Measurements from ENCODE around the gene SLC19A1. TPM values are rescaled to one million over a fixed set of nuclear protein-coding genes. Genes with fewer than 3 reads are reported as not detected.
A peak's percentile ranks its signal among the peaks of the same experiment; 100 is the strongest.

Gene SLC19A1
- total RNA-seq, 5 donors from 2014 or later (not counting 1 experiment from before 2014, with no cell fraction given): 10.4 to 19.2 (median 16.4) TPM

GRCh38 chr21:45535341-45536081, 6.7 kb downstream of the SLC19A1 start:
- POLR2A ChIA-PET: interaction anchor here in 1 of 2 donors (0.6 kb wide), 1 partner anchor 742 kb away, joined by 3 read pairs; no protein-coding TSS in a partner anchor
- no peaks in the 10 kb centered on the region for H3K27me3 Mint-ChIP-seq
- no peaks in the 10 kb centered on the region for H3K9me3 Mint-ChIP-seq
- Histone ChIP-seq H3K9me3 (no peaks in the 10 kb centered on the region), H3K4me1 (ENCODE audit: control insufficient read depth in 1 of 2, extremely low read depth in 1 of 2, insufficient read depth in 2 of 2, low read length in 2 of 2) (peaks cover 8 to 21% of the 10 kb centered on the region in 2 experiments), H3K27ac (ENCODE audit: low read length) (no peak overlapping the region), H3K27me3 (replicated peaks in 1 of 2; ENCODE audit: control insufficient read depth in 2 of 2, extremely low read depth in 1 of 2, insufficient read depth in 2 of 2, low read length in 1 of 2) (no peaks in the 10 kb centered on the region), H3K36me3 (ENCODE audit: control insufficient read depth in 2 of 2, extremely low read depth in 1 of 2, insufficient read depth in 1 of 2, low read length in 1 of 2) (peaks cover 1 to 6% of the 10 kb centered on the region in 2 donors), H3K4me3 (ENCODE audit: control insufficient read depth in 1 of 2, extremely low read depth in 1 of 2, low read length in 1 of 2) (no peak overlapping the region)
- WGBS (ENCODE audit: insufficient coverage): 69% methylated on average over 33 of the region's 34 CpGs
- H3K4me1 Mint-ChIP-seq: peaks cover 14 to 29% (median 17%) of the 10 kb centered on the region in 3 donors
- no peak overlapping the region for H3K4me3 Mint-ChIP-seq
- DNase-seq: no peak
- H3K27ac Mint-ChIP-seq: no peak overlapping the region
- CTCF ChIA-PET: interaction anchor here in 1 of 2 donors (0.5 kb wide), 1 partner anchor 251 kb away, joined by 3 read pairs; no protein-coding TSS in a partner anchor
- peaks cover 3% of the 10 kb centered on the region for H3K36me3 Mint-ChIP-seq
- no peak for ATAC-seq (replicated peaks in 1 of 4)

GRCh38 chr21:45534636-45535331, 7.5 kb downstream of the SLC19A1 start:
- no peaks in the 10 kb centered on the region for H3K27me3 ChIP-seq (replicated peaks in 1 of 2; ENCODE audit: control insufficient read depth in 2 of 2, extremely low read depth in 1 of 2, insufficient read depth in 2 of 2, low read length in 1 of 2)
- ATAC-seq (replicated peaks in 1 of 4): no peak
- Mint-ChIP-seq H3K9me3 (no peaks in the 10 kb centered on the region), H3K4me3 (no peak overlapping the region), H3K36me3 (peaks cover 3% of the 10 kb centered on the region), H3K27me3 (no peaks in the 10 kb centered on the region), H3K4me1 (peaks cover 13 to 28% (median 14%) of the 10 kb centered on the region in 3 donors), H3K27ac (no peak overlapping the region)
- H3K4me3 ChIP-seq (ENCODE audit: control insufficient read depth in 1 of 2, extremely low read depth in 1 of 2, low read length in 1 of 2): no peak overlapping the region
- 92% methylated on average over 23 of the region's 28 CpGs for WGBS (ENCODE audit: insufficient coverage)
- peaks cover 6 to 7% of the 10 kb centered on the region in 2 donors for H3K36me3 ChIP-seq (ENCODE audit: control insufficient read depth in 2 of 2, extremely low read depth in 1 of 2, insufficient read depth in 1 of 2, low read length in 1 of 2)
- H3K9me3 ChIP-seq: no peaks in the 10 kb centered on the region
- H3K4me1 ChIP-seq (ENCODE audit: control insufficient read depth in 1 of 2, extremely low read depth in 1 of 2, insufficient read depth in 2 of 2, low read length in 2 of 2): peaks cover 6 to 21% of the 10 kb centered on the region in 2 experiments
- DNase-seq: no peak
- CTCF ChIA-PET: no interaction called here
- POLR2A ChIA-PET: interaction anchor here in 1 of 2 donors (0.6 kb wide), 1 partner anchor 741 kb away, joined by 3 read pairs; no protein-coding TSS in a partner anchor
- H3K27ac ChIP-seq (ENCODE audit: low read length): no peak overlapping the region

GRCh38 chr21:45533846-45534635, 8.2 kb downstream of the SLC19A1 start:
- Histone ChIP-seq H3K27me3 (replicated peaks in 1 of 2; ENCODE audit: control insufficient read depth in 2 of 2, extremely low read depth in 1 of 2, insufficient read depth in 2 of 2, low read length in 1 of 2) (no peaks in the 10 kb centered on the region), H3K9me3 (no peaks in the 10 kb centered on the region), H3K27ac (ENCODE audit: low read length) (no peak overlapping the region), H3K36me3 (ENCODE audit: control insufficient read depth in 2 of 2, extremely low read depth in 1 of 2, insufficient read depth in 1 of 2, low read length in 1 of 2) (peaks cover 9 to 13% of the 10 kb centered on the region in 2 donors), H3K4me3 (ENCODE audit: control insufficient read depth in 1 of 2, extremely low read depth in 1 of 2, low read length in 1 of 2) (no peak overlapping the region), H3K4me1 (ENCODE audit: control insufficient read depth in 1 of 2, extremely low read depth in 1 of 2, insufficient read depth in 2 of 2, low read length in 2 of 2) (peaks cover 6 to 21% of the 10 kb centered on the region in 2 experiments)
- H3K27me3 Mint-ChIP-seq: no peaks in the 10 kb centered on the region
- ChIA-PET CTCF (no interaction called here), POLR2A (no interaction called here)
- 97% methylated on average over 19 of the region's 20 CpGs for WGBS (ENCODE audit: insufficient coverage)
- peaks cover 3% of the 10 kb centered on the region for H3K36me3 Mint-ChIP-seq
- ATAC-seq (replicated peaks in 1 of 4): no peak
- H3K4me3 Mint-ChIP-seq: no peak overlapping the region
- no peak overlapping the region for H3K27ac Mint-ChIP-seq
- H3K4me1 Mint-ChIP-seq: peaks cover 13 to 28% (median 13%) of the 10 kb centered on the region in 3 donors
- DNase-seq: no peak
- no peaks in the 10 kb centered on the region for H3K9me3 Mint-ChIP-seq

- DNase-seq: no peak
- no peak overlapping the region for H3K4me3 Mint-ChIP-seq
- Histone ChIP-seq H3K27me3 (replicated peaks in 1 of 2; ENCODE audit: control insufficient read depth in 2 of 2, extremely low read depth in 1 of 2, insufficient read depth in 2 of 2, low read length in 1 of 2) (no peaks in the 10 kb centered on the region), H3K9me3 (no peaks in the 10 kb centered on the region), H3K36me3 (ENCODE audit: control insufficient read depth in 2 of 2, extremely low read depth in 1 of 2, insufficient read depth in 1 of 2, low read length in 1 of 2) (peaks cover 14 to 16% of the 10 kb centered on the region in 2 donors), H3K27ac (ENCODE audit: low read length) (no peak overlapping the region), H3K4me3 (ENCODE audit: control insufficient read depth in 1 of 2, extremely low read depth in 1 of 2, low read length in 1 of 2) (no peak overlapping the region), H3K4me1 (ENCODE audit: control insufficient read depth in 1 of 2, extremely low read depth in 1 of 2, insufficient read depth in 2 of 2, low read length in 2 of 2) (peaks cover 6 to 21% of the 10 kb centered on the region in 2 experiments)
- CTCF ChIA-PET: no interaction called here
- 84% methylated on average over 12 of the region's 12 CpGs for WGBS (ENCODE audit: insufficient coverage)
- no peaks in the 10 kb centered on the region for H3K9me3 Mint-ChIP-seq
- ATAC-seq (replicated peaks in 1 of 4): peak in 1 of 4 experiments; percentile 8
- H3K36me3 Mint-ChIP-seq: peaks cover 3% of the 10 kb centered on the region
- POLR2A ChIA-PET: no interaction called here
- H3K27ac Mint-ChIP-seq: peak overlapping the region in 1 of 2 donors; percentile 92
- peaks cover 13 to 28% (median 13%) of the 10 kb centered on the region in 3 donors for H3K4me1 Mint-ChIP-seq
- no peaks in the 10 kb centered on the region for H3K27me3 Mint-ChIP-seq
Measured at GRCh38 chr21:45533361-45533845, 8.8 kb downstream of the SLC19A1 start.

- Histone ChIP-seq H3K9me3 (no peaks in the 10 kb centered on the region), H3K36me3 (ENCODE audit: control insufficient read depth in 2 of 2, extremely low read depth in 1 of 2, insufficient read depth in 1 of 2, low read length in 1 of 2) (peaks cover 14 to 17% of the 10 kb centered on the region in 2 donors), H3K4me3 (ENCODE audit: control insufficient read depth in 1 of 2, extremely low read depth in 1 of 2, low read length in 1 of 2) (no peak overlapping the region), H3K27me3 (replicated peaks in 1 of 2; ENCODE audit: control insufficient read depth in 2 of 2, extremely low read depth in 1 of 2, insufficient read depth in 2 of 2, low read length in 1 of 2) (no peaks in the 10 kb centered on the region), H3K4me1 (ENCODE audit: control insufficient read depth in 1 of 2, extremely low read depth in 1 of 2, insufficient read depth in 2 of 2, low read length in 2 of 2) (peaks cover 6 to 21% of the 10 kb centered on the region in 2 experiments), H3K27ac (ENCODE audit: low read length) (no peak overlapping the region)
- peak in 2 of 4 experiments; percentile 32 to 47 for ATAC-seq (replicated peaks in 1 of 4)
- CTCF ChIA-PET: no interaction called here
- Mint-ChIP-seq H3K36me3 (peaks cover 7% of the 10 kb centered on the region), H3K9me3 (no peaks in the 10 kb centered on the region), H3K27me3 (no peaks in the 10 kb centered on the region), H3K4me1 (peaks cover 13 to 28% (median 13%) of the 10 kb centered on the region in 3 donors), H3K4me3 (peak overlapping the region in 1 of 3 donors; percentile 77), H3K27ac (peak overlapping the region; percentile 89 to 92)
- no peak for DNase-seq
- POLR2A ChIA-PET: no interaction called here
- 57% methylated on average over 3 of the region's 7 CpGs for whole genome bisulfite sequencing (ENCODE audit: insufficient coverage)
Measured at GRCh38 chr21:45532826-45533360, 9.3 kb downstream of the SLC19A1 start.

Measured in T-cell (primary cell).